Mesendoderm (in vitro differentiated cells): ENCODE results near the gene MAP7D3.

Experiments used
- DNase-seq: peaks from one replicate; pipeline ENCODE4 v3.0.0; 2013
- H2AK5ac ChIP-seq: 2 replicates; pipeline ENCODE4 v1.6.1; 2013; ENCODE audit warnings: low read length, inconsistent platforms
- H2BK120ac ChIP-seq: 2 replicates; pipeline ENCODE4 v1.6.1; 2013; ENCODE audit warnings: low read depth, mild to moderate bottlenecking, low read length, moderate library complexity, mixed read lengths
- H2BK15ac ChIP-seq: replicated peaks from 2 replicates; pipeline ENCODE4 v1.6.1; 2013; ENCODE audit warnings: low read depth, mild to moderate bottlenecking, moderate library complexity
- H2BK5ac ChIP-seq: 2 replicates; pipeline ENCODE4 v1.6.1; 2013; ENCODE audit warnings: low read length, inconsistent platforms
- H3K18ac ChIP-seq: 2 replicates; pipeline ENCODE4 v1.6.1; 2013; ENCODE audit warnings: mild to moderate bottlenecking, low read length, mixed read lengths
- H3K23ac ChIP-seq: one replicate; pipeline ENCODE4 v1.6.1; 2013; ENCODE audit warnings: low read length
- H3K27ac ChIP-seq: 2 replicates; pipeline ENCODE4 v1.5.1; 2013; ENCODE audit warnings: low read depth, mild to moderate bottlenecking, inconsistent platforms, low read length, moderate library complexity
- H3K27me3 ChIP-seq: 2 replicates; pipeline ENCODE4 v1.6.1; 2013; ENCODE audit warnings: low read length, control low read depth, mild to moderate bottlenecking, inconsistent platforms; ENCODE audit not compliant: insufficient read depth, poor library complexity
- H3K36me3 ChIP-seq: 2 replicates; pipeline ENCODE4 v1.6.1; 2013; ENCODE audit warnings: low read length, inconsistent platforms; ENCODE audit not compliant: control insufficient read depth, insufficient read depth
- H3K4ac ChIP-seq: one replicate; pipeline ENCODE4 v1.6.1; 2013; ENCODE audit warnings: low read depth, mild to moderate bottlenecking, low read length, moderate library complexity
- H3K4me1 ChIP-seq: 2 replicates; pipeline ENCODE4 v1.6.1; 2013; ENCODE audit warnings: low read depth, low read length, inconsistent platforms; ENCODE audit not compliant: control insufficient read depth
- H3K4me2 ChIP-seq: 2 replicates; pipeline ENCODE4 v1.6.1; 2013; ENCODE audit warnings: low read length
- H3K4me3 ChIP-seq: 2 replicates; pipeline ENCODE4 v1.5.1; 2013; ENCODE audit warnings: mild to moderate bottlenecking, low read length
- H3K56ac ChIP-seq: one replicate; pipeline ENCODE4 v1.6.1; 2013; ENCODE audit warnings: low read length
- H3K79me1 ChIP-seq: 2 replicates; pipeline ENCODE4 v1.6.1; 2013; ENCODE audit warnings: low read length, inconsistent platforms
- H3K79me2 ChIP-seq: 2 replicates; pipeline ENCODE4 v1.6.1; 2013; ENCODE audit warnings: mild to moderate bottlenecking, low read length; ENCODE audit not compliant: control insufficient read depth, insufficient read depth
- H3K9ac ChIP-seq: 2 replicates; pipeline ENCODE4 v1.6.1; 2013; ENCODE audit warnings: low read length, inconsistent platforms
- H4K5ac ChIP-seq: one replicate; pipeline ENCODE4 v1.6.1; 2013; ENCODE audit warnings: low read length
- H4K8ac ChIP-seq: one replicate; pipeline ENCODE4 v1.6.1; 2013; ENCODE audit warnings: low read depth, mild to moderate bottlenecking, control low read depth, low read length, moderate library complexity
- WGBS: extraction: QIAGEN DNeasy Blood & Tissue Kit; methylation state at CpG from one replicate; pipeline ENCODE4 v1.1.7; 2013; ENCODE audit warnings: low lambda C conversion rate, missing lambda C conversion rate; ENCODE audit not compliant: insufficient coverage; ENCODE audit errors: extremely low coverage; 5-methylcytosine and 5-hydroxymethylcytosine counted together

The MAP7D3 gene

DNA sequence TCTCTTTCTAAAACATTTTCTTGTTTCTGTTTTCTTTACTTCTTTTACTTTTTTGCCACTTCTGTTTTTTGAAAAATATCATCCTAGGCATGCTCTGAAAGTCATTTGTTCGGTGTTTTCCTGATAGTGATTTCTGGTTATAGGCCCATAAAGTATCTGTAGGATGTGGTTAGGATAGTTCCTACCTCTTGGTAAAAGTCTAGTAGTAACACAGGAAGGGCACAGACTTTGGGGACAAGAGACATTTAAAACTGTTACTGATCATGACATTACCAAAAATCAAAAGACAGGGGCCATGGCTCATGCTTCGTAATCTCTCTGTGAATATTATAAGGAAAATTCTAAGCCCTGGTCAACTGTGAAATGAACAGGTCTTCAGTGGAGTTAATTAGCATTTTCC lies 59.1 kb downstream of the MAP7D3 start:
- H2BK5ac ChIP-seq, result no peak overlapping the region
- no peaks in the 10 kb centered on the region for H3K79me2 ChIP-seq
- no peak for DNase-seq
- no peak overlapping the region for H3K4me3 ChIP-seq
- H3K4me2 ChIP-seq, result no peak overlapping the region
- H4K8ac ChIP-seq, result no peak overlapping the region
- H3K4me1 ChIP-seq, result no peaks in the 10 kb centered on the region
- H4K5ac ChIP-seq, result no peak overlapping the region
- H3K9ac ChIP-seq, result no peak overlapping the region
- H2AK5ac ChIP-seq, result no peak overlapping the region
- no peak overlapping the region for H2BK15ac ChIP-seq
- no peak overlapping the region for H2BK120ac ChIP-seq
- H3K36me3 ChIP-seq, result no peaks in the 10 kb centered on the region
- no peak overlapping the region for H3K27ac ChIP-seq
- H3K27me3 ChIP-seq, result no peaks in the 10 kb centered on the region
- H3K79me1 ChIP-seq, result no peaks in the 10 kb centered on the region
- H3K18ac ChIP-seq, result no peak overlapping the region
- H3K56ac ChIP-seq, result no peak overlapping the region
- WGBS, result no CpG with 5 or more reads among the region's 2 CpGs
- H3K23ac ChIP-seq, result no peak overlapping the region
- no peak overlapping the region for H3K4ac ChIP-seq

DNA sequence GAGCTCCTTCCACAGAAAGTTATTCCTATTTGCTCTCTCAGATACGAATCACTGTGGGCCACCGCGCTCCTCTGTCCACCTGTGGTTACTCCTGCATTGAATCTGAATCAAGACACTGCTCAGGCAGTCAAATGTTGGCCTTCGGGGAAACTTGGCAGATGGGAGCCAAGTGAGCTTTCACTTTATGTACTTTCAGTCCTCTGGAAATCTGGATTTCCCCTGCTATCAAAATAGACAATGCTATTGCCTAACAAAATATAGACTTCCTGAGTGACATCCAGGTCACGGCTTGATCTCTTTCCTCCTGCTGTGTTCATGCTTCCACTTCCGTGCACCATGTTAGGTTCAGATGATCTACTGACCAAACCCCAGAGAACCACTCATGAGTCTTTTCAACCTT lies 60.0 kb downstream of the MAP7D3 start:
- Histone ChIP-seq H3K79me2 (no peaks in the 10 kb centered on the region), H3K27me3 (no peaks in the 10 kb centered on the region), H3K4ac (no peak overlapping the region), H2AK5ac (no peak overlapping the region), H3K36me3 (no peaks in the 10 kb centered on the region), H3K4me2 (no peak overlapping the region), H4K8ac (no peak overlapping the region), H2BK120ac (no peak overlapping the region), H4K5ac (no peak overlapping the region), H2BK15ac (no peak overlapping the region), H3K79me1 (no peaks in the 10 kb centered on the region), H3K4me3 (no peak overlapping the region), H3K56ac (no peak overlapping the region), H3K27ac (no peak overlapping the region), H3K18ac (no peak overlapping the region), H3K9ac (no peak overlapping the region), H3K23ac (no peak overlapping the region), H2BK5ac (no peak overlapping the region), H3K4me1 (no peaks in the 10 kb centered on the region)
- no peak for DNase-seq
- WGBS, result no CpG with 5 or more reads among the region's 6 CpGs

DNA sequence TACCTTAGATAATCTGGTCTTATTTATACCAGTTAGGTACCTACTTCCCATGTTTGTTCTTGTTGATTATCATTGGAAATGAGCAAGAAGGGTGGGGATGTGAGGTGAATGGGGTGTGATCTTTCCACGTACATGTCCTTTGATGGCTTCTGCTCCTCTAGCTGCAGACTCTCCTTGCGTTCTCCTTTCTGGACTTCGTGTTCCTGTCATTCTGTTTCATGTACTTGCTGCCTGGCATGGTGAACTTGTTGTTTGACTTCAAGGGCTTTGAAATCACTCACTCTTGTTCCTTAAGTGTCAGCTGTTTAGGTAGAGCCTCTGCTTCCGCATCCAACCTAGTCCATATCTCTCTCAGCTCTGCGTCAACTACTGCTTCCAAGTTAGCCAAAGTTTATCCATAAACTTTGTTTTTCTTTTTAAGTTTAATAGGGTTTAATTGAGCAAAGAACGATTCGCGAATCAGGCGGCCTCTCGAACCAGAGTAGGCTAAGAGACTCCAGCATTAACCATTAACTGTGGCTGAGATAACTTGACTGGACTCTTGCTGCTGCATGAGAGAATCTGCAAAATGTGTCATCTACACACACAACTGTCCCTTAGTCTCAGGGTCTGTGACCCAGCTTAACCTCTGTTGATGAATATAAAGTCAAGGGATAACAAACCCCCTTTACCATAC lies 61.0 kb downstream of the MAP7D3 start:
- no peak overlapping the region for H4K5ac ChIP-seq

DNA sequence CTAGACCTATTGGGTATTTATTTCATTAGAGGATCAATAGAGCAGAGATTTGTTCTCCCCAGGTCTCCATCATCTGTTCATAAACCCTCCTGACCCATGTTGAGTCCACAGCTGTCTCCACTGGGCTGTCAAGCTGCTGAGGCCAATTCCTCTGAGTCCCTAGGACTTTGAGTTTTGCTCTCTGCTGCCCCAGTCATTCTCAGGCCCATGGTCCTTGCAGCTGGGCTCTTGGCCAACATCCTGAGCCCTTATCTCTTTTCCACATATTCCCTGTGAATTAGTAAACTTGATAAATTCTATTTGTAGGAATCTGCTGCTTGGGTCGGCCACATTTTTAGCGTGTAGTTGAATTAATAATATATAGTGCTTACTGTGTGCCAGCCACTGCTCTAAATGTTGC lies 62.0 kb downstream of the MAP7D3 start:
- H3K4ac ChIP-seq, result no peak overlapping the region
- no peak overlapping the region for H3K23ac ChIP-seq
- no peaks in the 10 kb centered on the region for H3K36me3 ChIP-seq
- no peak overlapping the region for H2BK5ac ChIP-seq
- H3K79me1 ChIP-seq, result no peaks in the 10 kb centered on the region
- no peak overlapping the region for H2BK120ac ChIP-seq
- no peak overlapping the region for H3K27ac ChIP-seq
- no peak overlapping the region for H2BK15ac ChIP-seq
- WGBS, result no CpG with 5 or more reads among the region's 2 CpGs
- no peak overlapping the region for H3K56ac ChIP-seq
- no peak overlapping the region for H3K9ac ChIP-seq
- H4K8ac ChIP-seq, result no peak overlapping the region
- no peaks in the 10 kb centered on the region for H3K27me3 ChIP-seq
- H3K79me2 ChIP-seq, result no peaks in the 10 kb centered on the region
- no peak overlapping the region for H2AK5ac ChIP-seq
- no peak overlapping the region for H3K18ac ChIP-seq
- no peak overlapping the region for H3K4me3 ChIP-seq
- no peak overlapping the region for H4K5ac ChIP-seq
- no peak overlapping the region for H3K4me2 ChIP-seq
- no peaks in the 10 kb centered on the region for H3K4me1 ChIP-seq
- no peak for DNase-seq

More for the DNA sequence above, 61.0 kb downstream of the MAP7D3 start:
- Histone ChIP-seq H3K79me1 (no peaks in the 10 kb centered on the region), H3K4me3 (no peak overlapping the region), H4K8ac (no peak overlapping the region), H3K4ac (no peak overlapping the region), H3K4me1 (no peaks in the 10 kb centered on the region), H3K9ac (no peak overlapping the region), H3K4me2 (no peak overlapping the region), H3K27ac (no peak overlapping the region), H3K27me3 (no peaks in the 10 kb centered on the region), H3K18ac (no peak overlapping the region), H2BK5ac (no peak overlapping the region), H2AK5ac (no peak overlapping the region), H2BK120ac (no peak overlapping the region), H3K23ac (no peak overlapping the region), H3K36me3 (no peaks in the 10 kb centered on the region), H3K79me2 (no peaks in the 10 kb centered on the region), H2BK15ac (no peak overlapping the region), H3K56ac (no peak overlapping the region)
- no CpG with 5 or more reads among the region's 10 CpGs for WGBS
- DNase-seq, result no peak

DNA sequence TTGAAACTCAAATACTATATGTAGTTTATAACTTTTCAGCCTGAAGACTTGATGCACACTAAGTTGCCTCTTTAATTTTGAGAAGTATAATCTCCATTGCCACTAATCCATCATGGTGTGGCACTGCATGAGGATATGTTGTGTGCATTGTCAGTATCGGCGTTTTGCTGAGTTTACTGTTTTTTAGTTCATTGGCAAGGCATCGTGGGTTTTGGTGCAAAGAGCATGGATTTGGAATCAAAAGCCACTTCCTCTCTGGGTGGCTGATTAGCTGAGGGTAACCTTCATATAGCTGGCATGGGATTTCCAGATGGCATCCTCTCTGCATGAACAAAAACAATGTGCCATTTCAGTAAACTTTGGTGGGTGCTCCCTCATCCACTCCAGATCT lies 65.2 kb downstream of the MAP7D3 start:
- no peaks in the 10 kb centered on the region for H3K27me3 ChIP-seq

DNA sequence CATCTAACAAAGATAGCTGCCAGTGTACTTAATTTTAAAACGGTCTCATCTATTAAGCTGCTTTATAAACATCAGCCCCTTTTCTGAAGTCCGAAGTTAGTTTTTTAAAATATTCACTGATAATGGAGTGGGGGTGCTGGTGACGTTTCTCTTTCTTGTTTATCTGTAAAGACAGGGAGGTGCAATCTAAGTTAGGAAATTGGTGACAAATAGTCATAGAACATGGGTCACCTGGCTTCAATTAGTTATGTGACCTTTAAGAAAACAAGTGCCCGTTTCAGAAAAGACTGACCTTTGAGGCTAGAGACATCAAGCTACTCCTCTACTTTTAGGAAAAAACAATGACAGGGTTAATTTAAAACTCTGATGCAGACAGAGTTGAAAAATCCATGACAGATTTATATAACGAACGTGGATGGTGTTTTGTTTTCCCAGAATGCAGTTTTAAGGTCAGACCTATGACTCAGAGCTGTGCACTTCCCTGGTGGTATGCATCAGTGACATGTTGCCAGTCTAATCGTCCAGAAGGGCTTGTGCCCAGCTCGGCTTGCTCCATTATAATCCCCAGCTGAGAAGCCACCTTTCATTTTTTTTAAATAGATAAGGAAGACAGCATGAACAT lies 65.7 kb downstream of the MAP7D3 start:
- H4K5ac ChIP-seq, result no peak overlapping the region
- no peak overlapping the region for H3K4me2 ChIP-seq
- no peak overlapping the region for H4K8ac ChIP-seq
- H3K9ac ChIP-seq, result no peak overlapping the region
- no peaks in the 10 kb centered on the region for H3K36me3 ChIP-seq
- no peak overlapping the region for H3K18ac ChIP-seq
- no peak overlapping the region for H3K27ac ChIP-seq
- H3K4me1 ChIP-seq, result no peaks in the 10 kb centered on the region
- H2AK5ac ChIP-seq, result no peak overlapping the region
- no peak overlapping the region for H2BK5ac ChIP-seq
- no peak overlapping the region for H2BK120ac ChIP-seq
- H3K4me3 ChIP-seq, result no peak overlapping the region
- no peak overlapping the region for H3K56ac ChIP-seq
- no peak for DNase-seq
- no peaks in the 10 kb centered on the region for H3K79me2 ChIP-seq
- no CpG with 5 or more reads among the region's 8 CpGs for WGBS
- H3K4ac ChIP-seq, result no peak overlapping the region
- no peaks in the 10 kb centered on the region for H3K79me1 ChIP-seq
- no peak overlapping the region for H3K23ac ChIP-seq
- no peak overlapping the region for H2BK15ac ChIP-seq
- H3K27me3 ChIP-seq, result no peaks in the 10 kb centered on the region

More for the DNA sequence above, 65.2 kb downstream of the MAP7D3 start:
- no peak for DNase-seq
- WGBS, result no CpG with 5 or more reads among the region's 3 CpGs
- no peak overlapping the region for H3K56ac ChIP-seq
- H3K79me1 ChIP-seq, result no peaks in the 10 kb centered on the region
- H3K36me3 ChIP-seq, result no peaks in the 10 kb centered on the region
- no peak overlapping the region for H3K4me2 ChIP-seq
- H3K4ac ChIP-seq, result no peak overlapping the region
- no peak overlapping the region for H3K23ac ChIP-seq
- no peak overlapping the region for H4K5ac ChIP-seq
- no peak overlapping the region for H3K4me3 ChIP-seq
- H3K4me1 ChIP-seq, result no peaks in the 10 kb centered on the region
- no peak overlapping the region for H2AK5ac ChIP-seq
- H3K9ac ChIP-seq, result no peak overlapping the region
- H3K27ac ChIP-seq, result no peak overlapping the region
- H3K18ac ChIP-seq, result no peak overlapping the region
- H4K8ac ChIP-seq, result no peak overlapping the region
- no peaks in the 10 kb centered on the region for H3K79me2 ChIP-seq
- H2BK5ac ChIP-seq, result no peak overlapping the region
- H2BK120ac ChIP-seq, result no peak overlapping the region
- no peak overlapping the region for H2BK15ac ChIP-seq
